Transverse colon (tissue), 4 donors: ENCODE data around the gene C10orf90. TPM values are rescaled to one million over a fixed set of nuclear protein-coding genes. Genes with fewer than 3 reads are reported as not detected.

ENCODE experiments used
- DNase-seq: peaks from one replicate; pipeline ENCODE4 v3.0.0-alpha.2; 2019
- H3K27ac ChIP-seq, 4 donors: fragments of 200-600 bp; sonication (generic); 2 replicates each; pipeline ENCODE4 v1.5.1; 2016 to 2018; ENCODE audit warnings: inconsistent platforms in 4 of 4
- H3K27me3 ChIP-seq: fragments of 200-600 bp; sonication (generic); 2 replicates; pipeline ENCODE4 v1.5.1; 2017; ENCODE audit warnings: inconsistent platforms
- H3K36me3 ChIP-seq, 4 donors: fragments of 200-600 bp; sonication (generic); 2 replicates each; pipeline ENCODE4 v1.5.1; 2017 to 2019; ENCODE audit warnings: inconsistent platforms in 4 of 4
- H3K4me1 ChIP-seq, 4 donors: fragments of 200-600 bp; sonication (generic); 2 replicates each; pipeline ENCODE4 v1.5.1; 2017 to 2020; ENCODE audit warnings: inconsistent platforms in 4 of 4
- H3K4me3 ChIP-seq, 4 donors: fragments of 200-600 bp; sonication (generic); 1 replicate in 1 of 4; 2 replicates in 3 of 4; pipeline versions ENCODE4 v1.5.1 to v1.6.1; 2017 to 2019; ENCODE audit warnings: inconsistent platforms in 4 of 4
- H3K9me3 ChIP-seq, 2 donors: fragments of 200-600 bp; sonication (generic); 2 replicates each; pipeline ENCODE4 v1.5.1; 2017 to 2019; ENCODE audit warnings: inconsistent platforms in 2 of 2
- EP300 ChIP-seq: sonication (generic); formaldehyde crosslinking; IDR thresholded peaks from one replicate; pipeline ENCODE4 v1.6.1; 2017; ENCODE audit warnings: antibody characterized with exemption, low read depth
- POLR2A ChIP-seq: fragments of 450-650 bp; IDR thresholded peaks from one replicate; pipeline ENCODE4 v1.6.1; 2016; ENCODE audit warnings: antibody characterized with exemption, mild to moderate bottlenecking, moderate library complexity
- POLR2AphosphoS5 ChIP-seq, 3 donors: sonication (generic); formaldehyde crosslinking; IDR thresholded peaks; one replicate each; pipeline ENCODE4 v1.6.1; 2016; ENCODE audit warnings: antibody characterized with exemption in 3 of 3
- WGBS, 2 donors: methylation state at CpG; one replicate each; pipeline ENCODE4 v1.1.5; 2018; ENCODE audit warnings: low coverage in 1 of 2; 5-methylcytosine and 5-hydroxymethylcytosine counted together
- in situ Hi-C, 4 donors: fragments of 200-750 bp; cut with MboI; loops; one replicate each; pipeline versions ENCODE4 v1.15.0 to v1.15.1; 2017; ENCODE audit warnings: low sequenced_read_pairs in 3 of 4, low pct_ligation_motif_present in 1 of 4, low pct_unique_long_range_greater_than_20kb in 1 of 4
- intact Hi-C: fragments of 100-400 bp; cut with DNase I; formaldehyde crosslinking; loops from one replicate; pipeline ENCODE4 v1.15.1; 2023; ENCODE audit warnings: low total_unique reads
- total RNA-seq, 4 donors: library from RNA; depleted of rRNA; stranded (reverse); fragments of >200 nt; gene quantifications; one replicate each; pipeline ENCODE4 v1.1.0, GENCODE V29; 2016
- TF ChIP-seq, protein P1 (sequence below), 5 experiments: fragments of 200-600 bp in 3 of 5; fragments of 450-650 bp in 2 of 5; sonication (generic) in 3 of 5; IDR thresholded peaks; 1 replicate in 2 of 5; 2 replicates in 3 of 5; pipeline ENCODE4 v1.5.1; 2016 to 2017; ENCODE audit warnings: antibody characterized with exemption in 5 of 5, inconsistent platforms in 3 of 5, mild to moderate bottlenecking in 2 of 5, moderate library complexity in 1 of 5

Gene C10orf90
- total RNA-seq, 4 donors from 2014 or later, result not detected

DNA sequence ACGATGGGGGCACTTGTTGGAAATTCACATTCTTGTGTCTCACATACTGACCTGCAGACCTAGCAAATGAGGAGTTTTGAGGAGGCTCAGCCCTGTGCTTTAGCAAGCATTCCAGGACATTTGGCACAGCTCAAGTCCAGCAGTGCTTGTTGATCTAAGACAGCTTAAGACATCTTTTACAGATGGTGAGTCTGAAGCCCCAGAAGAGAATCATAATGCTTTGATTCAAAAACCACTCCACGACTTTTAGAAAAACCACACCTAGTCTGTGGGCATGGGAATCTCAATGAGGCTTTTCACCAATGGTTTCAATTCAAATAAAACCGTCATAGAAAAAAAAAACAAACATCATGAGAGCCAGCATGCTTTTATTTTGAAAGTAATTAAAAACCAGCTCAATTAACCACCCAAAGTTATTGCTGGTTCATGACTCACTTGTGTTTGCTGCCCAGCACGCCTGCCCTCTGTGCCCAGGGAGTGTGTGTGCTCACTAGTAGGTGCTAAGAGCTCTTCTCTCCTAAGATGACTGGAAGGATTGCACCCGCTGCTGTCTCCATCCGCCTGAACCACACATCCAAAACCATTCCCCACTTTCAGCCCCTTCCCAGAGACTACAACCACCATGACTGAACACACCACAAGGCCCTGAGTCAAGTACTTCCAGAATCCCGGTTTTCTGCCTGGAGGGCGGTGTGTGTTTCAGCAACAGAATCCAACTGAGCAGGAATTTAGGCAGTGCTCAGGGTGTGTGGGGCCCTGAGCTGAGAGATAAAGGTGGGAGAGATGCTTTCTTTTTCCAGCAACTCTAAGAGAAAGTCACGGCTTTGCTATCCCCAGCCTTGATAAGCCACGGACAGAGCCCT is 152.0 kb downstream of the C10orf90 start:
- in situ Hi-C loops, result loop anchor here in 1 of 4 donors (25.0 kb wide), 1 partner anchor 656 kb away; no protein-coding TSS in a partner anchor
- intact Hi-C loops, result no loop called here
- no peaks in the 10 kb centered on the region for H3K27me3 ChIP-seq
- no peaks in the 10 kb centered on the region for H3K9me3 ChIP-seq
- no peak for DNase-seq
- TF ChIP-seq, protein P1, sequence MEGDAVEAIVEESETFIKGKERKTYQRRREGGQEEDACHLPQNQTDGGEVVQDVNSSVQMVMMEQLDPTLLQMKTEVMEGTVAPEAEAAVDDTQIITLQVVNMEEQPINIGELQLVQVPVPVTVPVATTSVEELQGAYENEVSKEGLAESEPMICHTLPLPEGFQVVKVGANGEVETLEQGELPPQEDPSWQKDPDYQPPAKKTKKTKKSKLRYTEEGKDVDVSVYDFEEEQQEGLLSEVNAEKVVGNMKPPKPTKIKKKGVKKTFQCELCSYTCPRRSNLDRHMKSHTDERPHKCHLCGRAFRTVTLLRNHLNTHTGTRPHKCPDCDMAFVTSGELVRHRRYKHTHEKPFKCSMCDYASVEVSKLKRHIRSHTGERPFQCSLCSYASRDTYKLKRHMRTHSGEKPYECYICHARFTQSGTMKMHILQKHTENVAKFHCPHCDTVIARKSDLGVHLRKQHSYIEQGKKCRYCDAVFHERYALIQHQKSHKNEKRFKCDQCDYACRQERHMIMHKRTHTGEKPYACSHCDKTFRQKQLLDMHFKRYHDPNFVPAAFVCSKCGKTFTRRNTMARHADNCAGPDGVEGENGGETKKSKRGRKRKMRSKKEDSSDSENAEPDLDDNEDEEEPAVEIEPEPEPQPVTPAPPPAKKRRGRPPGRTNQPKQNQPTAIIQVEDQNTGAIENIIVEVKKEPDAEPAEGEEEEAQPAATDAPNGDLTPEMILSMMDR (IDR thresholded peaks at IDR 0.05), result no peak
- TF ChIP-seq POLR2AphosphoS5 (IDR thresholded peaks at IDR 0.05) (no peak), POLR2A (no peak), EP300 (no peak)
- WGBS, 2 donors, result 59 to 76% methylated on average over 5 to 10 of the region's 10 CpGs
- H3K4me3 ChIP-seq, result no peak overlapping the region
- H3K27ac ChIP-seq, result no peak overlapping the region
- H3K4me1 ChIP-seq, result no peaks in the 10 kb centered on the region
- no peaks in the 10 kb centered on the region for H3K36me3 ChIP-seq

DNA sequence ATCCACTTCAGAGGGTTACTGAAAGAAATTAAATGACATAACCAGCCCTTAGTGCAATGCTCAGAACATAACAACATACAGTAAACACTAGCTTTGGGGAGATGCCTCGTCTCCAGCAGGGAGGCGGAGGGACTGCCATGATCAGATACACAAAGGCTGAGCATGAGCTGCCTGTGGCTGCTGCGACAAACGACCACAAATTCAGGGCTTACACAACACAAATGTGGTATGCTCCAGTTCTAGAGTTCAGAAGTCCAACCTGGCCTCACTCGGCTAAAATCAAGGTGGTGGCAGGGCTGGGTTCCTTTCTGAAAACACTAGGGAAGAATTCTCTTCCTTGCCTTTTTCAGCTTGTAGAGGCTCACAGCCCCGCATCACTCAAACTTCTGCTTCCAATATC is 154.0 kb downstream of the C10orf90 start:
- 83 to 100% methylated on average over 1 to 6 of the region's 6 CpGs for WGBS, 2 donors
- Histone ChIP-seq H3K27ac (no peak overlapping the region), H3K36me3 (no peaks in the 10 kb centered on the region)

DNA sequence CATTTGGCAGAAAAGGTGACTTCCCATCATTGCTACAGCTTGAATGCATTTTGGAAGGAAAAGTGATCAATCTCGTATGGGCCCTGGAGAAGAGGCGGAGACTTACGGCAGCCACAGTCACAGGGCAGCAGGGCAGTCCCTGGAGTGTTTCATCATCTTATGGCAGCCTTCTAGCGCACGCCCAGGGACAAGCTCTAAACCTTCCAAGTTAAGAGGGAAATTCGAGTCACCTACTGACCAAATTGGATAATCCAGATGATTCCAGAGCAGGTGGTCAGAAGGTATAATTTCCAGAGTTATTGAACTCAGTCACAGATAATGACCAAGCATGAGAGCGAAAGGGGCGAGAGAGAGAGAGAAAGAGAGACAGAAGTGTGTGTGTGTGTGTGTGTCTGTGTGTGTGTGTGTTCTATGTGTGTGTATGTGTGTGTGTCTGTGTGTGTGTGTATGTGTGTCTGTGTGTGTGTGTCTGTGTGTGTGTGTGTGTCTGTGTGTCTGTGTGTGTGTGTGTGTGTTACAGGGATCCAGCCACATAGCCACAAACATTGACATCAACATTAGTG is 158.5 kb downstream of the C10orf90 start:
- 44 to 51% methylated on average over 4 to 8 of the region's 8 CpGs for WGBS, 2 donors
- Histone ChIP-seq H3K4me1 (no peaks in the 10 kb centered on the region), H3K27ac (no peak overlapping the region), H3K4me3 (no peak overlapping the region), H3K27me3 (no peaks in the 10 kb centered on the region), H3K36me3 (no peaks in the 10 kb centered on the region), H3K9me3 (no peaks in the 10 kb centered on the region)
- intact Hi-C loops (no loop called here), in situ Hi-C loops (loop anchor here in 1 of 4 donors (25.0 kb wide), 1 partner anchor 650 kb away; no protein-coding TSS in a partner anchor)
- TF ChIP-seq POLR2A (no peak), EP300 (no peak), POLR2AphosphoS5 (IDR thresholded peaks at IDR 0.05) (no peak)
- TF ChIP-seq, protein P1 (IDR thresholded peaks at IDR 0.05), result no peak
- DNase-seq, result no peak

More for the DNA sequence above, 154.0 kb downstream of the C10orf90 start:
- in situ Hi-C loops (loop anchor here in 1 of 4 donors (25.0 kb wide), 1 partner anchor 654 kb away; no protein-coding TSS in a partner anchor), intact Hi-C loops (no loop called here)
- Histone ChIP-seq H3K9me3 (no peaks in the 10 kb centered on the region), H3K27me3 (no peaks in the 10 kb centered on the region), H3K4me1 (no peaks in the 10 kb centered on the region), H3K4me3 (no peak overlapping the region)
- no peak for DNase-seq
- TF ChIP-seq EP300 (no peak), POLR2AphosphoS5 (IDR thresholded peaks at IDR 0.05) (no peak), POLR2A (no peak)
- TF ChIP-seq, protein P1 (IDR thresholded peaks at IDR 0.05), result no peak

DNA sequence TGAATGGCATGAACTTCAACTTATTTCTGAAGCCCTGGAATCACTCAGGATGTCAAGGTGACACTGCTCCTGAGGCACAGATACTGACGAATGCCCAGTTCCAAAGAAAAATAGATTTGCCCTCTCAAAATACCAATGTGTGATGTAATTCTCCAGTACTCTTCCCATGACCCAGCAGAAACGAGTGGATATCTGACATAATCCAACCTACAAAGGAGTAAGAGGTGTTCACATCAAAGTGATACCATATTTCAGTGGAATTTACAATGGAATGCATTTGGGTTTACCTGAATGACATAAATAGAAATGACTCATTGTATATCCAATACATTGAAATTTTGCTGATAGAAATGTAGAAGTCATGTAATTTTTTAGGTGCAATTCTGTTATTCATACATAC is 161.3 kb downstream of the C10orf90 start:
- Histone ChIP-seq H3K4me1 (no peaks in the 10 kb centered on the region), H3K27ac (no peak overlapping the region), H3K4me3 (no peak overlapping the region), H3K27me3 (no peaks in the 10 kb centered on the region), H3K9me3 (no peaks in the 10 kb centered on the region), H3K36me3 (no peaks in the 10 kb centered on the region)
- intact Hi-C loops, result no loop called here
- in situ Hi-C loops, result loop anchor here in 3 of 4 donors (10.0 to 25.0 kb wide), 3 partner anchors 524 to 647 kb away; no protein-coding TSS in a partner anchor
- TF ChIP-seq, protein P1 (IDR thresholded peaks at IDR 0.05), result no peak
- TF ChIP-seq POLR2AphosphoS5 (IDR thresholded peaks at IDR 0.05) (no peak), EP300 (no peak), POLR2A (no peak)
- 55 to 62% methylated on average over 2 of the region's 2 CpGs for WGBS, 2 donors
- no peak for DNase-seq
